Embryonic facial prominence (tissue), 1 donor: ENCODE data around the gene MYH9.

ENCODE experiments used
- DNase-seq: peaks from one replicate; pipeline ENCODE4 v3.0.0-alpha.2; 2016; ENCODE audit errors: extremely low spot score

MYH9 gene

GRCh38 chr22:36246718-36247117 lies 141.0 kb downstream of the MYH9 start:
- DNase-seq = no peak

- no peak for DNase-seq
Measured at GRCh38 chr22:36245805-36246356, 141.9 kb downstream of the MYH9 start.

GRCh38 chr22:36244522-36245391 lies 143.0 kb downstream of the MYH9 start:
- no peak for DNase-seq

- no peak for DNase-seq
Measured at GRCh38 chr22:36243986-36244385, 143.8 kb downstream of the MYH9 start.

GRCh38 chr22:36239401-36240171 lies 148.2 kb downstream of the MYH9 start, which contains the start of gene APOL2:
Gene APOL2, minus strand, starts transcription at chr22:36239527. Its CDS starts 6,365 bp downstream, at chr22:36233162.
- DNase-seq = peak; percentile 89

GRCh38 chr22:36239150-36239400 lies 148.7 kb downstream of the MYH9 start:
- no peak for DNase-seq

- DNase-seq = no peak
Measured at GRCh38 chr22:36238373-36239149, 149.2 kb downstream of the MYH9 start.

- DNase-seq = no peak
Measured at GRCh38 chr22:36237462-36238372, 150.1 kb downstream of the MYH9 start.

GRCh38 chr22:36236388-36237319 lies 151.1 kb downstream of the MYH9 start:
- no peak for DNase-seq

GRCh38 chr22:36235585-36235984 lies 152.2 kb downstream of the MYH9 start:
- DNase-seq = no peak

GRCh38 chr22:36234919-36235318 lies 152.8 kb downstream of the MYH9 start:
- no peak for DNase-seq

- DNase-seq = no peak
Measured at GRCh38 chr22:36234213-36234612, 153.6 kb downstream of the MYH9 start.

GRCh38 chr22:36233796-36234195 lies 154.0 kb downstream of the MYH9 start:
- DNase-seq = no peak

- no peak for DNase-seq
Measured at GRCh38 chr22:36232715-36233401, 154.9 kb downstream of the MYH9 start.
